ENCODE results near the gene BEND6. TPM values are rescaled to one million over a fixed set of nuclear protein-coding genes. Genes with fewer than 3 reads are reported as not detected.

The BEND6 gene
- total RNA-seq, 1 experiment from 2014 or later, result 1.8 TPM

DNA sequence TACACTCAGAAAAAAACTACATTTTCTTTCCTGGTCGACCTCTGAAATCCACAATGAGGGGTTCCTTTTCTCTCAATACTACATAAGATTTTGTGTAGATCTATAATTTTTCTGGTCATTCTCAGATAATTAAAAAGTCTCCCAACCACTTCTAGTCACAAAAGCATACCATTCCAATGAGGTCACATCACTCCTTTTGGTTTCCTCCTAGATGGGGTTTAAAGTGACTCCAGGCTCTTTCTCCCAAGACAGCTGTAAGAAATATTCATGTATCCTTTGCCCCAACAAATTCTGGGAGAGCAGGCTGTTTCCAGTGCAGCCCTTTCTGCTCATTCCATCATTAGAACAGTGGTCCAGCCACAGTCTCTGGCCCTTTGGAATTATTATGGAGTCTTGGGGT is 43.1 kb upstream of the BEND6 start:
- intact Hi-C loops (cut with micrococcal nuclease; ENCODE audit: unreplicated experiment), result no loop called here
- CTCF ChIA-PET, result interaction anchor here (0.8 kb wide), 1 partner anchor 213 kb away, joined by 3 read pairs; no protein-coding TSS in a partner anchor
- H3K27me3 Mint-ChIP-seq (ENCODE audit: unreplicated experiment), result no peaks in the 10 kb centered on the region

DNA sequence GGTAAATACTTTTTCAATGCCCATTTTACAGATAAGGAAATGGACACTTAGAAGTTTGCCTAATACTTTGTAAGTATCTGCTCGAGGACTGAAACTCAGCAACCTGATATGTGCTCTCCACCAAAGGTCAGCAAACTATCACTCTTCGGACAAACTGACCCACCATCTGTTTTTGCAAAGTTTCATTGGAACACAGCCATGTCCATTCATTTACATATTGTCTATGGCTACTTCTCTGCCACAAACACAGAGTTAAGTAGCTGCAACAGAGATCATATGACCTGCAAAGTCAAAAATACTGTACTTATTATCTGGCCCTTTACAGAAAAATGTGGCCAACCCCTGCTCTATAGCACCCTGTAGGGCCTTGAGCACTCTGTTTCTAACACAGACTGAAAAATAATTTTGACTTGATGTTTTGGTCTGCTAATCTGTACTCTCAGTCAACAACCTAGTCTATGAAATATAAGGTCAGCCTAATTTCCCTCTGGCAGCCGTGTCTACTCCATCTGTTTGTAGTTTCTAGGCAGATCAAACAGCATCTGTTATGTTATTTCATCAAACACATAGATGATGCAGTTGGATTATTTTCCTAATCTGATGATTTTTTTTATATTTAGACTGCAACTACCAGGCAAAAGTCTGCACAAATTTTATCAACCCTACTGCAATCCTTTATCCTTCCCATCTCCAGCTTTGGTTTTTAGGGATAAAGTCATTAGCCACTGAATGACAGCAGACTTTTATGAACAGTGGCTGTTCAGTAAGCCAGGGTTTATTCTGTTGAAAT is 41.4 kb upstream of the BEND6 start:
- Mint-ChIP-seq H3K4me1 (ENCODE audit: low read depth, unreplicated experiment) (peaks cover 9% of the 10 kb centered on the region), H3K27me3 (ENCODE audit: unreplicated experiment) (no peaks in the 10 kb centered on the region), H3K9me3 (ENCODE audit: low read depth, unreplicated experiment) (no peaks in the 10 kb centered on the region), H3K4me3 (ENCODE audit: low read depth, unreplicated experiment) (no peak overlapping the region), H3K36me3 (ENCODE audit: insufficient read depth, unreplicated experiment) (no peaks in the 10 kb centered on the region), H3K27ac (ENCODE audit: unreplicated experiment) (no peak overlapping the region)
- no peak for DNase-seq
- intact Hi-C loops (cut with micrococcal nuclease; ENCODE audit: unreplicated experiment), result no loop called here
- TF ChIP-seq CTCF (IDR thresholded peaks at IDR 0.05; ENCODE audit: unreplicated experiment), result no peak
- no TSS peak for BruUV-seq (replicated peaks)
- CTCF ChIA-PET, result interaction anchor here (1.0 kb wide), 1 partner anchor 9 kb away, joined by 5 read pairs; no protein-coding TSS in a partner anchor

More for the DNA sequence above, 43.1 kb upstream of the BEND6 start:
- H3K27ac Mint-ChIP-seq (ENCODE audit: unreplicated experiment), result no peak overlapping the region
- H3K9me3 Mint-ChIP-seq (ENCODE audit: low read depth, unreplicated experiment), result no peaks in the 10 kb centered on the region
- peaks cover 11% of the 10 kb centered on the region for H3K4me1 Mint-ChIP-seq (ENCODE audit: low read depth, unreplicated experiment)
- no TSS peak for BruUV-seq (replicated peaks)
- no peaks in the 10 kb centered on the region for H3K36me3 Mint-ChIP-seq (ENCODE audit: insufficient read depth, unreplicated experiment)
- no peak overlapping the region for H3K4me3 Mint-ChIP-seq (ENCODE audit: low read depth, unreplicated experiment)
- no peak for TF ChIP-seq CTCF (IDR thresholded peaks at IDR 0.05; ENCODE audit: unreplicated experiment)
- no peak for DNase-seq

DNA sequence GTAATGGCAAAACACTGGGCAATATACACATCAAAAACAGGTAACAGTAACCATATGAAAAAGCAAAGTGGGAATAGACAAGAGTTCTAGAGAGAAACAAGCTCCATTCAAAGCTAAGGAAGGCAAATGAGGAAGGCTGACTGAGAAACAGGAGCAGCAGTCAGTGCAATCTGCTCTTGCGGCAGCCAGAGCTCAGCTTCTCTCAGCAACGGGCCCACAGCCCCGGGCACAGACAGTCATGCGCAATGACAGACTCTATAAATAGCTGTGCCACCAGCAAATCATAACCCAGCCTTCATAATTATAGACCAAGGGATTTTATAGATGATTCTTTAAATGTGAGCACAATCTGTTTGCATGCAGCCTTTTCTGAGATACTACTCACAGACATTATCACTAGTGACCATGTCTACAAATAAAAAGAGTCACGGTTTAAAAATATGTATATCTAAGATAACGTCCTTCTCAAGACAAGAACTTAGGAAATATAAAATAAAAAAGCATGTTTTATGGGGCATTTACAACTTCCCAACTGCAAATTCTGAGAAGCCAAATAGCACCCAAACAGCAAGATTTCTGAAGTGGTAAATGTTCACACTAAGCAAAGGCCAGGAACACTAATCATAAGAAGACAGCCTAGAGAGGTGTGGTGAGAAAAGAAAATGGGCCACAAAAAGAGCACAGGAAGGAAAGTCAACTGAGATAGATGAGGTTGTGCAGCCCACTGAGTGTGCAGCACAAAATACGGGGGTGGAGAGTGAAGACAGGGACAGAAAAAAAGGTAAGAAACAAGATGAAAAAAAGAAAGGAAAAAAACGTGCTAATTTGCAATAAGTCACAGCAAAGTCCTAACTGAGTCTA is 39.9 kb upstream of the BEND6 start:
- DNase-seq, result no peak
- Mint-ChIP-seq H3K4me1 (ENCODE audit: low read depth, unreplicated experiment) (peaks cover 9% of the 10 kb centered on the region), H3K4me3 (ENCODE audit: low read depth, unreplicated experiment) (no peak overlapping the region), H3K9me3 (ENCODE audit: low read depth, unreplicated experiment) (no peaks in the 10 kb centered on the region), H3K36me3 (ENCODE audit: insufficient read depth, unreplicated experiment) (no peaks in the 10 kb centered on the region), H3K27ac (ENCODE audit: unreplicated experiment) (no peak overlapping the region), H3K27me3 (ENCODE audit: unreplicated experiment) (no peaks in the 10 kb centered on the region)
- no TSS peak for BruUV-seq (replicated peaks)
- CTCF ChIA-PET, result no interaction called here
- no peak for TF ChIP-seq CTCF (IDR thresholded peaks at IDR 0.05; ENCODE audit: unreplicated experiment)
- intact Hi-C loops (cut with micrococcal nuclease; ENCODE audit: unreplicated experiment), result no loop called here

DNA sequence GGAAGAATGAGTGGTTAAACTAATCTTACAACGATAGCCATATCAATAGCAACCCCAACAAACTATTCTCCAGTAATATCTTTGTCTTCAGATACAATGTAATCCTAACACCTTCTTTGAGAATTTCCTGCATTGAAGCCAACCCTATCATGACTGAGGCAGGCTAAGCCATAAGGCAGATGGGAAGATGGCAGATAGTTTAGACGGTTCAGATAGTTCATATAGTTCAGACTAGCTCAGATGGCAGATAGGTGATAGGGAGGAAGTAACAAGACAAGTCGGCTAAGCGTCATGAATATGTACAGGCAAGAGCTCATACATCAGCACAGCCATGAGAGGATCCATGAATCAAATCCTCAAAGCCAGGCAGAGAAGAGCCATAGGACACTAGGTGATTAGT is 39.1 kb upstream of the BEND6 start:
- intact Hi-C loops (cut with micrococcal nuclease; ENCODE audit: unreplicated experiment), result no loop called here
- H3K27ac Mint-ChIP-seq (ENCODE audit: unreplicated experiment), result no peak overlapping the region
- TF ChIP-seq CTCF (IDR thresholded peaks at IDR 0.05; ENCODE audit: unreplicated experiment), result no peak
- no TSS peak for BruUV-seq (replicated peaks)
- H3K36me3 Mint-ChIP-seq (ENCODE audit: insufficient read depth, unreplicated experiment), result no peaks in the 10 kb centered on the region
- H3K27me3 Mint-ChIP-seq (ENCODE audit: unreplicated experiment), result no peaks in the 10 kb centered on the region
- no peak for DNase-seq
- peaks cover 9% of the 10 kb centered on the region for H3K4me1 Mint-ChIP-seq (ENCODE audit: low read depth, unreplicated experiment)
- no peaks in the 10 kb centered on the region for H3K9me3 Mint-ChIP-seq (ENCODE audit: low read depth, unreplicated experiment)
- no peak overlapping the region for H3K4me3 Mint-ChIP-seq (ENCODE audit: low read depth, unreplicated experiment)
- CTCF ChIA-PET, result no interaction called here

Data from Calu3 (cell line).